Measurements from ENCODE around the gene CROCC2. TPM values are rescaled to one million over a fixed set of nuclear protein-coding genes. Genes with fewer than 3 reads are reported as not detected.

CROCC2 gene
- polyA plus RNA-seq, 12 donors: 0.08 to 0.70 (median 0.28) TPM; not detected in 2

DNA sequence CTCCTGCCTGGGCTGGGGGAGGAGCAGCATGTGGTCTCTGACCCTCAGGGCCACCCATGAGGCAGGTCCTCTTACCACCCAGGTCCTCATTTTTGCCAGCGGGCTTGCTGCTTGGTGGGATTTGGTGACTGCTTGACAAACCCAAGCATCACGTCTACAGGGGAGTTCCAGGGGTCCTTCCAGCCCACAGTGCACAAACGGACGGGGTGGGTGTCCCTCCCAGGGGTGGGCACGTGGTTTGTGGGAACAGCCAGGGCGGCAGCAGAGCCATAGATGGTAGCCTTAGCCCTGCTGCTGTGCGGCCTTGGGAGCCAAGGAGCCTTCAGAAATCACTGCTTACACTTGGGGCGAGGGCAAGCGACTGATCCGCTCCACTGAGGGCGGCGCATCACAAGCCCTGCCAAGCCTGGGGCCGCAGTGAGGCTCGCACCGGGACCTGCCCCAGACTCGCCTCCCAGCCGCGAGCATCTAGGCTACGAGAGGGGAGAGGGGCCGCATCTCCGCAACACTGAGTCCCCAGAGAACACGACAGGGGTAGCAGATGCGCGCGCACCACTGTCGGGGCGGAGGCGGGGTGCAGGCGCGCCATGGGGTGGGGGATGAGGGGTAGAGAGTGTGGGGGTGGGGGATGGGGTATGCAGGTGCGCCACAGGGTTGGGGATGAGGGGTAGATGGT is 129.1 kb downstream of the CROCC2 start:
- DNase-seq: no peak

DNA sequence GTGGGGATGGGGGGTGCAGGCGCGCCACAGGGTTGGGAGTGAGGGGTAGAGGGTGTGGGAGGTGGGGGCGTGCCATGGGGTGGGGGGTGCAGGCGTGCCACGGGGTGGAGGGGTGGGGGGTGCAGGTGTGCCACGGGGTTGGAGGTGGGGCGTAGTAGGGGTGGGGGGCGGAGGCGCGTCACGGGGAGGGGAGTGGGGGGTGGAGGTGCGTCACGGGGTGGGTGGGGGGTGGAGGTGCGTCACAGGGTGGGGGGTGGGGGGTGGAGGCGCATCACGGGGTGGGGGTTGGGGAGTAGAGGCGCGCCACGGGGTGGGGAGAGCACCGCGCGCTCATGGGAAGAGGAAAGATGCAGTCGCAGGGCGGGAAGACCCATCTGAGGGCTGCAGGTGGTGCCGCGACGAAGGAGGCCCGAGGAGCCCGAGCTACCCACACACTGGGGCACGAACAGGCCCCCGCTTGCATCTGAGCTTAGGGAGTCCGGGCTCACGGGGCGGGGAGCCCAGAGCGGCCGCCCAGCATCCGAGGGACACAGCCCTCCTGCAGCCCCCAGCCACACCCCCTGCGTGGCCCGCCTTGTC is 129.8 kb downstream of the CROCC2 start:
- no peak for DNase-seq

DNA sequence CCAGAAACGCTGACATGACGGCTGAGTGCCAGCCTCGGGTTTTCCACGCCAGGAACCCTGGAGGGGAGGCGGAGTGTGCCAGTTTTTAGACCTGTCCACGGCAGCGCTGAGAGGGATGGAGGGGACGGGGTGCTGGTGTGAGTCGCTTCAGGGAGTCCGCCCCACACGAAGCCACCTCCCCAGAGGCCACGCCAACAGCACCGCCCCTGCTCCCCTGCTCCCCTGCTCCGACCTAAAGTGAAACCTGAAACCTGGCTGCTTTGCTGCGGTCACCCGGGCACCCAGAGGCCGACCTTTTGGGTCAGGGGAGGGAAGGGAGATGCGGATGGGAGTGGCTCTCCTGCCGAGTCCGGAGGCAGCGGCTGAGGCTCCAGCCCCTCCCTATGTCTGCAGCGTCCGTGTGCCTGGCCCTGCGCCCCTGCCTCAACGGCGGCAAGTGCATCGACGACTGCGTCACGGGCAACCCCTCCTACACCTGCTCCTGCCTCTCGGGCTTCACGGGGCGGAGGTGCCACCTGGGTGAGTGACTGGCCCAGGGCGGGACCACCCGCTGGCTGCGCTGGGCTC is 130.3 kb downstream of the CROCC2 start:
- DNase-seq: no peak

DNA sequence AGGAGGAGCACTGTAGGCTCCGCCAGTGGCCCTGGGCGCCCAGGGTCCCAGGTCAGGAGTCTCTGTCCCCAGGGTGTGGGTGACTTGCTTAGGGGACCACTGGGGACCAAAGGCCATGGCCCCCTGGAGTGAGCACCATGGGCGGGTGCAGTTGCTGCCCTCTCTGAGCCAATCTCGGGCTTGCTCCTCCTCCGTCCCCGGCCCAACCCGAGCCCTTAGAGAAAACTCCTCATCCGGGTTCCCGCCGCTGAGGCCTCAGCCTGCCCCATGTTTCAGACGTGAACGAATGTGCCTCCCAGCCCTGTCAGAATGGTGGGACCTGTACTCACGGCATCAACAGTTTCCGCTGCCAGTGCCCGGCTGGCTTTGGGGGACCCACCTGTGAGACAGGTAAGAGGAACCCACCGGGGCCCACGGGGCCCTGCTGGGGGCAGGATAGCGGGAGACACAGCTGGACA is 130.9 kb downstream of the CROCC2 start:
- no peak for DNase-seq

GRCh38 chr2:241037498-241037897 is 131.4 kb downstream of the CROCC2 start:
- no peak for DNase-seq

GRCh38 chr2:241038374-241039180 is 132.4 kb downstream of the CROCC2 start:
- no peak for DNase-seq

- DNase-seq: no peak
Measured at GRCh38 chr2:241039416-241039815, 133.3 kb downstream of the CROCC2 start.

- DNase-seq: no peak
Measured at GRCh38 chr2:241040081-241040803, 134.1 kb downstream of the CROCC2 start.

DNA sequence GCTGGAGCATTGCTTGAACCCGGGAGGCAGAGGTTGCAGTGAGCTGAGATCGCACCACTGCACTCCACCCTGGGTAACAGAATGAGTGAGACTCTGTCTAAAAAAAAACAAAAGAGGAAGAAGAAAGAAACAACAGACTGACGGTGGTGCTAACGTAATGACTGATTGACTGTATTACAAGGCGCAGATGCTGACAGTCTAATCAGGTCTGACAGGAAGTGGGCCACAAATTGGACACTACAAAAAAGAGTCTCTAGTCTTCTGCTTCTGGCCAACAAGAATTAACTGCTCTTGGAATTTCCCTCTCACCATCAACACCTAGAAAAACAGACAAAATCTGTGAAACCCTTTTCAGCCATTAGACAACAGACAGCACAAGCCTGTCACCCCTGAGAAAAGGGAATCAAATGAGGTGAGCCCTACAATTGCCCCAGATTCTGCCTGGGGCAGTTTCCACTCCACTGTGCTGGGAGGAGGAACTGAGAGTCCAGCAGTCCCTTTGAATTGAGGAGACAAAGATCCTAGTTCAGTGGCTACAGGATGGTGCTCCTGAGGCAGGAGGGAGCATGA is 135.5 kb downstream of the CROCC2 start:
- no peak for DNase-seq

Other genes with a start within 250 kb of the CROCC2 start
- gene AQP12B, start 223.5 kb upstream of the CROCC2 start, polyA plus RNA-seq (ENCODE audit: insufficient read length in 12 of 12): 1 to 10 TPM in 6 of 12 donors, under 1 TPM in 4, not detected in 2; 0.64 to 7.6 (median 1.2) TPM
- 10 to 100 TPM in 1 of 12 donors, under 1 TPM in 4, not detected in 7; 0.35 to 23.0 (median 0.86) TPM for gene AQP12A, start 214.5 kb upstream of the CROCC2 start, polyA plus RNA-seq (ENCODE audit: insufficient read length in 12 of 12)
- gene KIF1A, start 86.1 kb upstream of the CROCC2 start, polyA plus RNA-seq (ENCODE audit: insufficient read length in 12 of 12): 10 to 100 TPM in 2 of 12 donors, 1 to 10 TPM in 9, not detected in 1; 2.4 to 17.5 (median 4.2) TPM
- under 1 TPM in 5 of 12 donors, not detected in 7; 0.05 to 0.71 (median 0.15) TPM for gene AGXT, start 37.5 kb upstream of the CROCC2 start, polyA plus RNA-seq (ENCODE audit: insufficient read length in 12 of 12)
- gene MAB21L4, start 10.2 kb upstream of the CROCC2 start, polyA plus RNA-seq (ENCODE audit: insufficient read length in 12 of 12): 1 to 10 TPM in 4 of 12 donors, under 1 TPM in 3, not detected in 5; 0.08 to 7.3 (median 1.7) TPM
- 1 to 10 TPM in 11 of 12 donors, not detected in 1; 1.6 to 7.1 (median 3.6) TPM for gene SNED1, start 92.3 kb downstream of the CROCC2 start, polyA plus RNA-seq (ENCODE audit: insufficient read length in 12 of 12)
- gene MTERF4, start 196.0 kb downstream of the CROCC2 start, polyA plus RNA-seq (ENCODE audit: insufficient read length in 12 of 12): 10 to 100 TPM in 11 of 12 donors, not detected in 1; 18.2 to 74.1 (median 35.0) TPM
- gene PASK, start 243.1 kb downstream of the CROCC2 start, polyA plus RNA-seq (ENCODE audit: insufficient read length in 12 of 12): 10 to 100 TPM in 2 of 12 donors, 1 to 10 TPM in 9, not detected in 1; 3.3 to 20.1 (median 5.7) TPM
- 10 to 100 TPM in 11 of 12 donors, not detected in 1; 62.1 to 86.9 (median 78.0) TPM for gene PPP1R7, start 244.1 kb downstream of the CROCC2 start, polyA plus RNA-seq (ENCODE audit: insufficient read length in 12 of 12)

Data from muscle of arm (tissue), 12 donors.